ENCODE measurements around the gene OMA1. TPM values are rescaled to one million over a fixed set of nuclear protein-coding genes. Genes with fewer than 3 reads are reported as not detected.
"Not testable (repeated sequence)": the region's sequence is repeated elsewhere in the genome, so short reads cannot be mapped to it uniquely, and the experiment has no call there.

OMA1 gene
- total and polyA plus RNA-seq, 7 experiments from 2014 or later: 22.7 to 72.5 (median 46.5) TPM

DNA sequence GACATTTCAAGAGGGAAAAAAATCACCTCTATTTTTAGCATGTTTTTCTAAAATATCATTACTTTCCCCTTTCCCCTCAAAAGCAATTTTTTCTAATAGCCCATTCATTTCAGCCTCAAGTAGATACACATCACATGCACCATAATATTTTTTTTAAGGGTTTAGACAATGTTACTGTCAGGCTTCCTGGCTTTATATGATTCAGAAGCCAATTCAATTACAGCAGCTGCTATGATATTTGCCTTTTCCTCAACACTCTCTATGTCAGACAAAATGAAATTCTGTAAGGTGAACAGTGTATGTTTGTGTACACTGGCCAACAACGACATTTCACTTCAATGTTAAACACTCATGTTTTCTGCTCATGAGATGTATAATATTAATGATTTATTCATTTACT is 46.5 kb downstream of the OMA1 start:
- peaks cover 3 to 45% (median 25%) of the 10 kb centered on the region in 7 donors for H3K4me1 Mint-ChIP-seq
- intact Hi-C loops (cut with micrococcal nuclease): no loop called here
- no peaks in the 10 kb centered on the region for H3K27me3 Mint-ChIP-seq
- peak overlapping the region in 2 of 9 donors; percentile 4 to 48 for H3K27ac Mint-ChIP-seq
- POLR2A ChIA-PET: no interaction called here
- ATAC-seq: no peak
- peaks cover 0 to 7% (median 0%) of the 10 kb centered on the region in 11 donors for H3K9me3 Mint-ChIP-seq
- Histone ChIP-seq H3K27me3 (ENCODE audit: control insufficient read depth in 2 of 2, insufficient read depth in 2 of 2, low read length in 2 of 2) (no peaks in the 10 kb centered on the region), H3K27ac (ENCODE audit: low read depth, low read length) (no peak overlapping the region), H3K9me3 (ENCODE audit: control insufficient read depth in 2 of 3, low read length in 3 of 3) (no peaks in the 10 kb centered on the region), H3K36me3 (ENCODE audit: control insufficient read depth in 2 of 3, insufficient read depth in 3 of 3, low read length in 3 of 3) (peaks cover 6 to 27% (median 8%) of the 10 kb centered on the region in 3 experiments), H3K4me3 (ENCODE audit: low read length) (no peak overlapping the region), H3K4me1 (ENCODE audit: control insufficient read depth in 2 of 2, insufficient read depth in 2 of 2, low read length in 2 of 2) (no peaks in the 10 kb centered on the region)
- CTCF ChIA-PET: no interaction called here
- H3K36me3 Mint-ChIP-seq: peaks cover 18 to 82% (median 64%) of the 10 kb centered on the region in 5 donors
- no peak for DNase-seq
- H3K4me3 Mint-ChIP-seq: no peak overlapping the region

DNA sequence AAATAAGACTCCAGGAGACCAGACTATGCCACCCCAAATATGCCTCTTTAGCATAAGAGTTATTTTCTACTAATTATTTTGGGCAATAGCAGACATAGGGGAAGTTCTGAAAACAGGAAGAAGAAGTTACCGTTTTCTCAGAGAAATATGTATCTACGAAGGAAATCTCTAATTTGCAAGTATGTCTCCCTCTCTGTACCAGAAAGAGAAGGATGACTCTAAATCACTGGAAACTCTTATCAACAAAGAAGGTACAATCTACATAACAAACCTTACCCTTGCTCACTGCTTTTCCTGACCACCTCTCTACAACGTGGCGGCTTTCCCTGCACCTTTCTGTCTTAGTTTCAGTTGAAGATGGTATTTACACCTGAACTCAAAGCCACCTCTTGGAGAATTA is 49.0 kb downstream of the OMA1 start:
- Mint-ChIP-seq H3K36me3 (peaks cover 15 to 61% (median 51%) of the 10 kb centered on the region in 5 donors), H3K27ac (peak overlapping the region in 4 of 9 donors; percentile 3 to 36 (median 22)), H3K27me3 (no peaks in the 10 kb centered on the region), H3K9me3 (peaks cover 0 to 7% (median 1%) of the 10 kb centered on the region in 11 donors), H3K4me3 (no peak overlapping the region), H3K4me1 (peaks cover 3 to 34% (median 17%) of the 10 kb centered on the region in 7 donors)
- no peaks in the 10 kb centered on the region for H3K4me1 ChIP-seq (ENCODE audit: control insufficient read depth in 2 of 2, insufficient read depth in 2 of 2, low read length in 2 of 2)
- H3K9me3 ChIP-seq (ENCODE audit: control insufficient read depth in 2 of 3, low read length in 3 of 3): no peaks in the 10 kb centered on the region
- ATAC-seq (no peak), DNase-seq (no peak)
- no peaks in the 10 kb centered on the region for H3K27me3 ChIP-seq (ENCODE audit: control insufficient read depth in 2 of 2, insufficient read depth in 2 of 2, low read length in 2 of 2)
- H3K4me3 ChIP-seq (ENCODE audit: low read length): no peak overlapping the region
- ChIA-PET CTCF (no interaction called here), POLR2A (no interaction called here)
- H3K27ac ChIP-seq (ENCODE audit: low read depth, low read length): no peak overlapping the region
- peaks cover 4 to 10% (median 6%) of the 10 kb centered on the region in 3 experiments for H3K36me3 ChIP-seq (ENCODE audit: control insufficient read depth in 2 of 3, insufficient read depth in 3 of 3, low read length in 3 of 3)
- intact Hi-C loops (cut with micrococcal nuclease): no loop called here

DNA sequence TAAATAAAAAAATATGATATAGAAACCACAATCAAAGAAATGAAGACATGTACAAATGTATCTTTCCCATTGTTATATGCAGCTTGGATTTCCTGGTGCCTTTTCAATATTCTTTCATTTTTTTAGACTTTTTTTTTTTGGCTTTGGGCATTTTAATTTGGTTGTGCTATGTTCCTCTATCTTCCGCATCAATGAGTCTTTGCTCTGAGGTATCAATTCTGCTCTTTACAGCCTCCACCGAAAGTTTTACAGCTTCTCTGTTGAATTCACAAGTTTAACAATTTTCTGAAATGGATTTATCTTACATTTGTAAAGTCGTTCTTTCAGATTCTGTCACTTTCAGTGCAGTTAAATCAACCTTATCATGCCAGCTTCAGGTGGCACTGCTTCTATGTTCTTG is 50.5 kb downstream of the OMA1 start:
- H3K36me3 ChIP-seq (ENCODE audit: control insufficient read depth in 2 of 3, insufficient read depth in 3 of 3, low read length in 3 of 3): peaks cover 0 to 6% (median 0%) of the 10 kb centered on the region in 3 experiments
- Mint-ChIP-seq H3K4me3 (no peak overlapping the region), H3K4me1 (peaks cover 3 to 23% (median 16%) of the 10 kb centered on the region in 7 donors), H3K9me3 (peaks cover 0 to 12% (median 4%) of the 10 kb centered on the region in 11 donors), H3K36me3 (peaks cover 17 to 61% (median 48%) of the 10 kb centered on the region in 5 donors), H3K27ac (peak overlapping the region in 1 of 9 donors; percentile 36), H3K27me3 (no peaks in the 10 kb centered on the region)
- CTCF ChIA-PET: no interaction called here
- POLR2A ChIA-PET: interaction anchor here (0.6 kb wide), 1 partner anchor 19 kb away, joined by 8 read pairs; no protein-coding TSS in a partner anchor
- no peaks in the 10 kb centered on the region for H3K9me3 ChIP-seq (ENCODE audit: control insufficient read depth in 2 of 3, low read length in 3 of 3)
- no peak for DNase-seq
- H3K4me1 ChIP-seq (ENCODE audit: control insufficient read depth in 2 of 2, insufficient read depth in 2 of 2, low read length in 2 of 2): no peaks in the 10 kb centered on the region
- H3K27ac ChIP-seq (ENCODE audit: low read depth, low read length): no peak overlapping the region
- no peaks in the 10 kb centered on the region for H3K27me3 ChIP-seq (ENCODE audit: control insufficient read depth in 2 of 2, insufficient read depth in 2 of 2, low read length in 2 of 2)
- no peak for ATAC-seq
- H3K4me3 ChIP-seq (ENCODE audit: low read length): no peak overlapping the region
- intact Hi-C loops (cut with micrococcal nuclease): no loop called here

DNA sequence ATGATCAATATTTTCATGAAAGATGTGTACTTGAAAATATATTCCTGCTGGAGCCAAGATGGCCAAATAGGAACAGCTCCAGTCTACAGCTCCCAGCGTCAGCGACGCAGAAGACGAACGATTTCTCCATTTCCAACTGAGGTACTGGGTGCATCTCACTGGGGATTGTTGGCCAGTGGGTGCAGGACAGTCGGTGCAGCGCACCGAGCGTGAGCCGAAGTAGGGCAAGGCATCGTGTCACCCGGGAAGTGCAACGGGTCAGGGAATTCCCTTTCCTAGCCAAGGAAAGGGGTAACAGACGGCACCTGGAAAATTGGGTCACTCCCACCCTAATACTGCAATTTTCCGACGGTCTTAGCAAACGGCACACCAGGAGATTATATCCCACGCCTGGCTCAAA is 57.6 kb downstream of the OMA1 start:
- CTCF ChIA-PET, DNase-seq, ATAC-seq: not testable (repeated sequence)

DNA sequence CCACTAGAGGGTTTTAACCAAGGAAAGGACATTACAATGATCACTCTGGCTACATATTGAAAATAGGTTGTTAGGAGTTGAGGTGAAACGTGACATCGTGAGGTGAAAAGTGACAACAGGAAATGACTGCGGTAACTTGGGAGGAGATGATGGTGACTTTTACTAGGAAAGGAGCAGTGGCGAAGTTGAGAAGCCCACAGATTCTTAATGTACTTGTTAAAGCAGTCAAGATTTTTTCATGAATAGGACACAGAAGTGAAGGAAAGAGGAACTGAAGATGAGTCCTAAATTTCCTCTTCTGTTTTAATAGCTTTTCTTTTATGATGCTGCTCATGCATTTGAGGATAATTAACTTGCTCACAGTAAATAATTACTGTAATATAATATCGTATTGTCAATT is 59.5 kb downstream of the OMA1 start:
- ChIA-PET CTCF (no interaction called here), POLR2A (no interaction called here)
- H3K4me3 Mint-ChIP-seq: peak overlapping the region in 2 of 10 donors; percentile 16 to 45
- H3K27ac Mint-ChIP-seq: peak overlapping the region in 1 of 9 donors; percentile 60
- Histone ChIP-seq H3K9me3 (ENCODE audit: control insufficient read depth in 2 of 3, low read length in 3 of 3) (no peaks in the 10 kb centered on the region), H3K27ac (ENCODE audit: low read depth, low read length) (no peak overlapping the region), H3K4me1 (ENCODE audit: control insufficient read depth in 2 of 2, insufficient read depth in 2 of 2, low read length in 2 of 2) (no peaks in the 10 kb centered on the region), H3K27me3 (ENCODE audit: control insufficient read depth in 2 of 2, insufficient read depth in 2 of 2, low read length in 2 of 2) (no peaks in the 10 kb centered on the region), H3K4me3 (ENCODE audit: low read length) (no peak overlapping the region), H3K36me3 (ENCODE audit: control insufficient read depth in 2 of 3, insufficient read depth in 3 of 3, low read length in 3 of 3) (peaks cover 0 to 9% (median 0%) of the 10 kb centered on the region in 3 experiments)
- ATAC-seq (no peak), DNase-seq (peak in 1 of 9 donors; percentile 2)
- H3K27me3 Mint-ChIP-seq: no peaks in the 10 kb centered on the region
- H3K36me3 Mint-ChIP-seq: peaks cover 17 to 75% (median 49%) of the 10 kb centered on the region in 5 donors
- peaks cover 4 to 21% (median 9%) of the 10 kb centered on the region in 7 donors for H3K4me1 Mint-ChIP-seq
- intact Hi-C loops (cut with micrococcal nuclease): no loop called here
- peaks cover 0 to 10% (median 0%) of the 10 kb centered on the region in 11 donors for H3K9me3 Mint-ChIP-seq

More for the DNA sequence above, 57.6 kb downstream of the OMA1 start:
- intact Hi-C loops (cut with micrococcal nuclease); H3K4me3 ChIP-seq (ENCODE audit: low read length); H3K9me3 ChIP-seq (ENCODE audit: control insufficient read depth in 2 of 3, low read length in 3 of 3); H3K4me1 ChIP-seq (ENCODE audit: control insufficient read depth in 2 of 2, insufficient read depth in 2 of 2, low read length in 2 of 2); H3K4me3 Mint-ChIP-seq; H3K36me3 ChIP-seq (ENCODE audit: control insufficient read depth in 2 of 3, insufficient read depth in 3 of 3, low read length in 3 of 3); H3K27me3 Mint-ChIP-seq; POLR2A ChIA-PET; H3K27ac ChIP-seq (ENCODE audit: low read depth, low read length); H3K27ac Mint-ChIP-seq; H3K27me3 ChIP-seq (ENCODE audit: control insufficient read depth in 2 of 2, insufficient read depth in 2 of 2, low read length in 2 of 2): not testable (repeated sequence)
- Mint-ChIP-seq H3K9me3 (peaks cover 0 to 16% (median 0%) of the 10 kb centered on the region in 11 donors), H3K36me3 (peaks cover 15 to 63% (median 37%) of the 10 kb centered on the region in 5 donors), H3K4me1 (peaks cover 4 to 23% (median 14%) of the 10 kb centered on the region in 7 donors)

DNA sequence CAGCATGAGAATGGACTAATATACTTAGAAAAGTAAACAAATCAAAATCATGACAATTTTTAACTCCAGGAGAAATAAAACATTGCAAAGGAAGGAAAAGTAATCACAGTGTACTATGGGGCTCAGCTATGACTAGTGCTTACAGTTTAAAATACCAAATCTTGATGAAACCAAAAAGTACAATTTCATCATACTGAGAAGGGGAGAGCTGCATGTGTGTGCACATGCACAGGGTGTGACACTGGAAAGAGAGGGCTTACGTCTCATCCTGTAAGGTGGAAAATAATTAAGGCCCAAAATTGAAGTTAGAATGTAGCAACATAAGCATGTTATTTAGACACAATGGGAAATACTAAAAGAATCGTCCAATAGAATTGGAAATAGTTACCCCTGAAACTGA is 64.6 kb downstream of the OMA1 start:
- peaks cover 0 to 5% (median 0%) of the 10 kb centered on the region in 11 donors for H3K9me3 Mint-ChIP-seq
- peak overlapping the region in 1 of 9 donors; percentile 11 for H3K27ac Mint-ChIP-seq
- H3K4me3 ChIP-seq (ENCODE audit: low read length): no peak overlapping the region
- ChIA-PET CTCF (no interaction called here), POLR2A (no interaction called here)
- no peaks in the 10 kb centered on the region for H3K27me3 Mint-ChIP-seq
- no peaks in the 10 kb centered on the region for H3K4me1 ChIP-seq (ENCODE audit: control insufficient read depth in 2 of 2, insufficient read depth in 2 of 2, low read length in 2 of 2)
- H3K4me3 Mint-ChIP-seq: no peak overlapping the region
- no peak for ATAC-seq
- peaks cover 0 to 18% (median 5%) of the 10 kb centered on the region in 3 experiments for H3K36me3 ChIP-seq (ENCODE audit: control insufficient read depth in 2 of 3, insufficient read depth in 3 of 3, low read length in 3 of 3)
- no peak overlapping the region for H3K27ac ChIP-seq (ENCODE audit: low read depth, low read length)
- no peaks in the 10 kb centered on the region for H3K9me3 ChIP-seq (ENCODE audit: control insufficient read depth in 2 of 3, low read length in 3 of 3)
- intact Hi-C loops (cut with micrococcal nuclease): no loop called here
- H3K4me1 Mint-ChIP-seq: peaks cover 0 to 19% (median 15%) of the 10 kb centered on the region in 7 donors
- DNase-seq: no peak
- H3K27me3 ChIP-seq (ENCODE audit: control insufficient read depth in 2 of 2, insufficient read depth in 2 of 2, low read length in 2 of 2): no peaks in the 10 kb centered on the region
- peaks cover 20 to 81% (median 62%) of the 10 kb centered on the region in 5 donors for H3K36me3 Mint-ChIP-seq

DNA sequence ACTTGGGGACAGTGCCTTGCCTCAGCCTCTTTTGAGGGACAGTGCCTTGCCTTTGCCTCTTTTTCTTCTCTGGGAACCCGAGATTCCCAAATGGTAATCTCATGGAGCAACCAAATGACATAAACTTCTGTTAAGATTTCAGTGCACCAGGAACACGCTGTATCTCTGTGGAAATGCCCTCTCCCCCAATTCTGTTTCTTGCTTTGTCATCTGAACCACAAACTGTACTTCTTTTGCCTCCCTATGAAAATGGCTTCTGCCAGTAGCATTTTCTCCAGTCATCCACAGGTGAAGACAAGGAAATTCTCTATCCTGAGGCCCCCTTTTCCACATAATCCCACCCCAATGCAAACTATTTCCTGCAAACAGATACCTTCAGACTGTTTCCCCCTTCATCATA is 66.3 kb downstream of the OMA1 start:
- H3K27me3 ChIP-seq (ENCODE audit: control insufficient read depth in 2 of 2, insufficient read depth in 2 of 2, low read length in 2 of 2): no peaks in the 10 kb centered on the region
- Mint-ChIP-seq H3K36me3 (peaks cover 17 to 72% (median 54%) of the 10 kb centered on the region in 5 donors), H3K27ac (no peak overlapping the region), H3K27me3 (no peaks in the 10 kb centered on the region), H3K4me3 (no peak overlapping the region), H3K4me1 (peaks cover 0 to 22% (median 11%) of the 10 kb centered on the region in 7 donors), H3K9me3 (peaks cover 0 to 3% (median 0%) of the 10 kb centered on the region in 11 donors)
- no peak overlapping the region for H3K27ac ChIP-seq (ENCODE audit: low read depth, low read length)
- no peaks in the 10 kb centered on the region for H3K9me3 ChIP-seq (ENCODE audit: control insufficient read depth in 2 of 3, low read length in 3 of 3)
- POLR2A ChIA-PET: no interaction called here
- ATAC-seq: no peak
- CTCF ChIA-PET: no interaction called here
- no peak overlapping the region for H3K4me3 ChIP-seq (ENCODE audit: low read length)
- DNase-seq: no peak
- intact Hi-C loops (cut with micrococcal nuclease): no loop called here
- H3K4me1 ChIP-seq (ENCODE audit: control insufficient read depth in 2 of 2, insufficient read depth in 2 of 2, low read length in 2 of 2): no peaks in the 10 kb centered on the region
- peaks cover 0 to 18% (median 5%) of the 10 kb centered on the region in 3 experiments for H3K36me3 ChIP-seq (ENCODE audit: control insufficient read depth in 2 of 3, insufficient read depth in 3 of 3, low read length in 3 of 3)

All from naive thymus-derived CD4-positive, alpha-beta T cell (primary cell).